GM23338 (cell line): ENCODE measurements around the gene FYN. TPM values are rescaled to one million over a fixed set of nuclear protein-coding genes. Genes with fewer than 3 reads are reported as not detected.

Experiments
- ATAC-seq: fragments of 200-7000 bp; cut with Tn5 transposase; 3 replicates; pipeline ENCODE4 v1.9.1; 2020
- DNase-seq: peaks from one replicate; pipeline ENCODE4 v3.0.0-alpha.2; 2015; ENCODE audit warnings: low spot score
- H2AFZ ChIP-seq: fragments of 200-600 bp; sonication (generic); 2 replicates; pipeline ENCODE4 v1.8.0; 2016; ENCODE audit warnings: antibody characterized with exemption, mild to moderate bottlenecking, moderate library complexity
- H3F3A ChIP-seq: fragments of 200-600 bp; sonication (generic); replicated peaks from 2 replicates; pipeline ENCODE4 v1.8.0; 2017; ENCODE audit warnings: antibody characterized with exemption, mixed run types, low read depth
- H3K27ac ChIP-seq: fragments of 200-600 bp; sonication (generic); 2 replicates; pipeline ENCODE4 v1.6.1; 2016; ENCODE audit warnings: low read depth
- H3K27me3 ChIP-seq: fragments of 200-600 bp; sonication (generic); 2 replicates; pipeline ENCODE4 v1.8.0; 2016; ENCODE audit warnings: mild to moderate bottlenecking, mixed run types, moderate library complexity; ENCODE audit not compliant: insufficient read depth
- H3K36me3 ChIP-seq: fragments of 200-600 bp; sonication (generic); 2 replicates; pipeline ENCODE4 v1.8.0; 2016; ENCODE audit warnings: mild to moderate bottlenecking; ENCODE audit not compliant: insufficient read depth
- H3K4me1 ChIP-seq: fragments of 200-600 bp; sonication (generic); 2 replicates; pipeline ENCODE4 v1.8.0; 2016; ENCODE audit warnings: mild to moderate bottlenecking, moderate library complexity; ENCODE audit not compliant: insufficient read depth
- H3K4me2 ChIP-seq: fragments of 200-600 bp; sonication (generic); 2 replicates; pipeline ENCODE4 v1.7.1; 2017; ENCODE audit warnings: mixed run types
- H3K4me3 ChIP-seq: fragments of 200-600 bp; sonication (generic); 2 replicates; pipeline ENCODE4 v1.6.1; 2016; ENCODE audit warnings: mixed run types
- H3K79me2 ChIP-seq: fragments of 200-600 bp; sonication (generic); replicated peaks from 2 replicates; pipeline ENCODE4 v1.8.0; 2017; ENCODE audit warnings: mild to moderate bottlenecking; ENCODE audit not compliant: insufficient read depth
- H3K9me2 ChIP-seq: fragments of 200-600 bp; sonication (generic); 2 replicates; pipeline ENCODE4 v1.8.0; 2017; ENCODE audit not compliant: insufficient read depth
- H4K20me1 ChIP-seq: fragments of 200-600 bp; sonication (generic); replicated peaks from 2 replicates; pipeline ENCODE4 v1.8.0; 2017; ENCODE audit warnings: mild to moderate bottlenecking; ENCODE audit not compliant: insufficient read depth
- H3K27ac Mint-ChIP-seq: 2 replicates; pipeline ENCODE4 v1.8.0; 2020; ENCODE audit warnings: inconsistent platforms, mild to moderate bottlenecking, moderate library complexity, mixed read lengths
- H3K27me3 Mint-ChIP-seq: 3 replicates; pipeline ENCODE4 v1.8.0; 2022; ENCODE audit warnings: low read depth, mild to moderate bottlenecking, moderate library complexity, mixed read lengths, inconsistent platforms; ENCODE audit not compliant: insufficient read depth, poor library complexity
- H3K36me3 Mint-ChIP-seq: 3 replicates; pipeline ENCODE4 v1.8.0; 2021; ENCODE audit warnings: low read depth, mild to moderate bottlenecking, inconsistent platforms, moderate library complexity, mixed read lengths
- H3K4me1 Mint-ChIP-seq: 3 replicates; pipeline ENCODE4 v1.8.0; 2020; ENCODE audit warnings: mild to moderate bottlenecking, inconsistent platforms, mixed read lengths
- H3K4me3 Mint-ChIP-seq: 3 replicates; pipeline ENCODE4 v1.8.0; 2021; ENCODE audit warnings: moderate library complexity, mild to moderate bottlenecking, inconsistent platforms, mixed read lengths
- H3K9me3 Mint-ChIP-seq: 3 replicates; pipeline ENCODE4 v1.8.0; 2020; ENCODE audit warnings: moderate library complexity, mild to moderate bottlenecking, inconsistent platforms, mixed read lengths
- CREB1 ChIP-seq: fragments of 250-450 bp; sonication (Bioruptor Pico); IDR thresholded peaks from 2 replicates; pipeline ENCODE4 v1.5.0; 2020; ENCODE audit warnings: low read depth, mild to moderate bottlenecking, moderate library complexity
- CTCF ChIP-seq, 2 experiments: fragments of 200-600 bp in 1 of 2; sonication (generic) in 1 of 2; conservative IDR thresholded peaks; 2 replicates each; pipeline versions ENCODE4 v1.5.1 to v1.6.1; 2016 to 2017; ENCODE audit warnings: antibody characterized with exemption in 2 of 2, low read depth in 2 of 2, mild to moderate bottlenecking in 2 of 2, moderate library complexity in 1 of 2
- ETS1 ChIP-seq: IDR thresholded peaks from 2 replicates; pipeline ENCODE4 v1.6.1; 2016; ENCODE audit warnings: antibody characterized with exemption
- EZH2 ChIP-seq: fragments of 200-600 bp; sonication (generic); IDR thresholded peaks from one replicate; pipeline ENCODE4 v1.8.0; 2017; ENCODE audit warnings: antibody characterized with exemption, mild to moderate bottlenecking, low read depth; ENCODE audit not compliant: unreplicated experiment
- EZH2phosphoT487 ChIP-seq: fragments of 200-600 bp; sonication (generic); IDR thresholded peaks from one replicate; pipeline ENCODE4 v1.8.1; 2018; ENCODE audit warnings: antibody characterized with exemption; ENCODE audit not compliant: unreplicated experiment
- JUNB ChIP-seq: IDR thresholded peaks from one replicate; pipeline ENCODE4 v1.6.1; 2016; ENCODE audit warnings: antibody characterized with exemption; ENCODE audit not compliant: unreplicated experiment
- NANOG ChIP-seq: IDR thresholded peaks from 2 replicates; pipeline ENCODE4 v1.6.1; 2016; ENCODE audit warnings: antibody characterized with exemption, borderline replicate concordance
- POLR2AphosphoS5 ChIP-seq: IDR thresholded peaks from 2 replicates; pipeline ENCODE4 v1.6.1; 2016; ENCODE audit warnings: antibody characterized with exemption, low read depth
- REST ChIP-seq: IDR thresholded peaks from one replicate; pipeline ENCODE4 v1.6.1; 2018; ENCODE audit warnings: antibody characterized with exemption; ENCODE audit not compliant: unreplicated experiment
- STAT1 ChIP-seq: IDR thresholded peaks from one replicate; pipeline ENCODE4 v1.6.1; 2016; ENCODE audit warnings: antibody characterized with exemption; ENCODE audit not compliant: unreplicated experiment
- ZNF114 ChIP-seq: fragments of 250-450 bp; sonication (Bioruptor Pico); IDR thresholded peaks from 2 replicates; pipeline ENCODE4 v1.5.0; 2020; ENCODE audit warnings: mild to moderate bottlenecking, moderate library complexity
- ZNF331 ChIP-seq: fragments of 250-450 bp; sonication (Bioruptor Pico); IDR thresholded peaks from 2 replicates; pipeline ENCODE4 v1.5.0; 2020; ENCODE audit warnings: low read depth, mild to moderate bottlenecking, moderate library complexity
- ZNF462 ChIP-seq: fragments of 250-450 bp; sonication (Bioruptor Pico); IDR thresholded peaks from 2 replicates; pipeline ENCODE4 v1.5.0; 2020; ENCODE audit warnings: mild to moderate bottlenecking, moderate library complexity
- polyA plus RNA-seq: library from polyadenylated mRNA; unstranded; fragments of >200 nt; fragmentation: Nextera tagmentation; extraction: Ambion mirVana; gene quantifications from 2 replicates; pipeline ENCODE4 v1.2.1, GENCODE V29; 2016
- total RNA-seq: library from RNA; depleted of rRNA; stranded (reverse); fragments of >200 nt; shearing (Covaris generic); gene quantifications from 2 replicates; pipeline ENCODE4 v1.2.3, GENCODE V29; 2014

FYN gene
- total and polyA plus RNA-seq, 2 experiments from 2014 or later: 46.8 to 143 TPM

GRCh38 chr6:111813237-111813636 lies 60.0 kb downstream of the FYN start:
- Mint-ChIP-seq H3K4me3 (no peak overlapping the region), H3K36me3 (peaks cover 4% of the 10 kb centered on the region; the same call in 1 of the 3 replicates), H3K27me3 (peaks cover 4% of the 10 kb centered on the region), H3K9me3 (no peaks in the 10 kb centered on the region), H3K4me1 (peaks cover 33% of the 10 kb centered on the region), H3K27ac (no peak overlapping the region)
- H4K20me1 ChIP-seq: 0 out of 2 replicates have a peak, but pooled peaks cover 8% of the 10 kb centered on the region
- H2AFZ ChIP-seq: no peak overlapping the region
- no peaks in the 10 kb centered on the region; the same call in 1 of the 2 replicates for H3K79me2 ChIP-seq
- DNase-seq: no peak
- no peaks in the 10 kb centered on the region for H3K4me1 ChIP-seq
- no peaks in the 10 kb centered on the region for H3F3A ChIP-seq
- H3K4me2 ChIP-seq: no peak overlapping the region
- no peaks in the 10 kb centered on the region for H3K36me3 ChIP-seq
- ATAC-seq: no peak
- no peak overlapping the region for H3K4me3 ChIP-seq
- no peak for TF ChIP-seq ZNF331 (CRISPR knock-in tag)
- TF ChIP-seq CREB1 (CRISPR knock-in tag): no peak
- no peak for TF ChIP-seq STAT1
- TF ChIP-seq ZNF114 (CRISPR knock-in tag): no peak
- no peak for TF ChIP-seq CTCF (conservative IDR thresholded peaks at IDR 0.05; ENCODE audit: low read depth in 2 of 2)
- no peak for TF ChIP-seq EZH2phosphoT487
- no peak for TF ChIP-seq ZNF462 (CRISPR knock-in tag)
- no peak for TF ChIP-seq EZH2
- no peak for TF ChIP-seq POLR2AphosphoS5
- no peak for TF ChIP-seq JUNB
- no peak for TF ChIP-seq REST
- TF ChIP-seq ETS1: no peak
- no peak for TF ChIP-seq NANOG
- no peak overlapping the region for H3K27ac ChIP-seq
- no peaks in the 10 kb centered on the region for H3K27me3 ChIP-seq
- H3K9me2 ChIP-seq: no peaks in the 10 kb centered on the region
